Epithelial cell of prostate (primary cell): ENCODE measurements around the gene DCHS2.

Source experiments
- DNase-seq: peaks from one replicate; pipeline ENCODE4 v3.0.0-alpha.2; 2011; ENCODE audit warnings: low read depth, low spot score
- H3K27ac ChIP-seq: fragments of 450-650 bp; 2 replicates; pipeline ENCODE4 v1.5.1; 2017; ENCODE audit warnings: mild to moderate bottlenecking

The DCHS2 gene, protein sequence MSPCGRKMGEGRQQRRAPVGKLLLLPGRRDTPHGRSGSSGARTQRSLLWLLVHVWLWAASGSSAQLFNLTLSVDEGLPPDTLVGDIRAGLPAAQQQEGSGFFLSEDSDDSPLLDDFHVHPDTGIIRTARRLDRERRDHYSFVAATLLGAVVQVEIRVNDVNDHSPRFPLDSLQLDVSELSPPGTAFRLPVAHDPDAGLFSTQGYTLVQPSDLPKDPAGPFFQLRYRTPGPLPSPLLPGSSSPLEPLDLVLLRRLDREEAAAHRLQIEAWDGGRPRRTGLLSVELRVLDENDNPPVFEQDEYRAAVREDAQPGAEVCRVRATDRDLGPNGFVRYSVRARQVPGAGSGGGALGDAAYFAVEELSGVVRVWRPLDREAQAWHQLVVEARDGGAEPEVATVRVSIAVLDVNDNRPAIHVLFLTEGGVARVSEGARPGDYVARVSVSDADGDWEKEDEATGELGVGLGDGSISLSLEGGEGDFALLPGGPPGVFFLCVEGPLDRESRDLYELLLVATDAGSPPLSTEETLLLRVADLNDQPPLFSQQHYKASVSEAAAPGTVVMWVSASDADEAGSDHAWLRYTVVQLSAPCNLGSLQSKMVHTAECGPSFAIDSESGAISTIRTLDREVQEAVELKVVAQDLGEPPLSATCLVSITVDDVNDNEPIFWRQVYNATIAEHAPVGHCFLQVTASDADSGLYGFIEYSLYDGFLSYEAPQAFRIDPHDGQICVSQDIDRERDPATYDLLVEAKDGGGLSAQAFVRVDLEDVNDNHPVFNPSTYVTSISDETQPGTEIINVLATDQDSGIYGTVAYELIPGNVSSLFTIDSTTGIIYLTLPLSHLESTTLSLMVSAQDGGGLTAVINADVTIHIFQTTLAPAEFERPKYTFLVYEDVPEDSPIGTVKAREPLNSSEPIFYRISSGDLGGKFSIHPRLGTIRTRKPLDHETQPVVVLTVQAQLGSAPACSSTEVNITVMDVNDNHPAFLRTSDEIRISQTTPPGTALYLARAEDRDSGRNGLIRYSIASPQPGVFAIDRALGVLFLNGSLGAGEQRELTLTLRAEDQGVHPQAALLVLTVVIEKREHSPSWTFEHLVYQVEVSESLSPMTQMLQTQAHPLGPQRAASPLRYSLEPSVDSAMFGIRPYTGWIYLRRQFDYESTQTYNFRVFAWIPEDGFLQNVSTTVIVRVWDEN (N-terminal part only)

DNA sequence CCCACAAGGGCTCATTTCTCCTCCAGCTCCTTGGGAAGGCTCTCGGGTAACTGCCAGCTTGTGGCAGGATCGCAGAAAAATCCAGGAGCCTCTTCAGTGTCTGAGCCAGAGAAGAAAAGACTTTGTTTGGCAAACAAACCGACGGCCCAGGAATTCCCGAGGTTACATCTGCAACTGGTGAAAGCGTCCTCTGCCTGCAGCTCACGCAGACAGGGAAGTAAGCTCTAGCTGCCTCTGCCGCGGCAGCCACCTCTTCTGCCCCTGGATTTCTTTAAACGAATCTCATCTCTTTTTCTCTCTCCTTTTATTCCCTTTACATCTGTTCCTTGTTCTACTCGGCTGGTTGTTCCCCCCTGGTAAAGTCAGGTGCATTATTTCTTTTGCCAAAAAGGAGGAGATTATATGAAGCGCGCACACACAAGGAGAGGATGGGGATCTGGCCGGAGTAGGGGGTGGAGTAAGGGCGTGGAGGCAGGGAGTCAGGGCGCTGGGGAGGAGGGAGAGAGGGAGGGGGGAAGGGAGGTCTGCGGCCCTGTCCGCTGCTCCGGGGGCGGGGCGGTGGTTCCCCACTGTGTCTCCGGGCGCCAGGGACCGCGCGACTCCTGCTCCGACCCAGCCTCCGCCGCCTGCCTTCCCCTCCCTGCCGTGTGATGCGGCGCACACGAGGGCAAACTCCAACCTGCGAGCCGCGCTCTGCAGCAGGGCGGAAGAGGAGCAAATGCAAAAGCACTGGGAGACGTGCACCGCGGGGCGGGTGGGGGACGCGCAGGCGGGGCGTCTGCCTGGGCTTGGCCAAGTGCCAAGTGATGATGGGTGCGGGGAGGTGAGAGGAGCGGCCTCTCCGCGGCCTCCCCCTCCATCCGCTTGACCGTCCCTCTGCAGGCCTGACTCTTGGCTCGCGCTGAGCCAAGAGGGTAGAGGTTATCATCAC, at the start of gene DCHS2:
Gene DCHS2 (minus strand): TSS at position 459 of the 931 bp plus-strand sequence. CDS start 444 bp downstream, at position 15.
- no peak for DNase-seq
- H3K27ac ChIP-seq: no peak within 1 kb of the TSS

DNA sequence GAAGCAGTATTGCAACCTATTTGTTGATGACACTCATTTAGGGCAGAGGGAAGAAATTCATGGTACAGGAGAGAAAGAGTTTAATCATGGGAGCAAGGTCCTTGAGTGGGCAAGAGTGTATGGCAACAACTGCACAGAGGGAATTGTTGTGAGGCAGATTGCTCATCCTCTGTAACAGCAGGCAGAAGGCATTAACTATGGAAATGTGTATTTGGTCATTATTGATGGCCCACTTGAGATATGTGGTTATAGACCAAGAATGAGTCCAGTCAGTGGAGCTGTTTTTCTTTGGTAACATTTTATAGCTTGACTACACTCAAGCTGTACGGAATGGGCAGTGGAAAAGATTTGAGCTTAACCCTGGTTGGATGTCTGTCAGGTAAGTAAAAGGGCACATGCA, 42.7 kb upstream of the DCHS2 start:
- no peak overlapping the region for H3K27ac ChIP-seq
- no peak for DNase-seq

GRCh38 chr4:154529728-154530519, 38.3 kb upstream of the DCHS2 start:
- peak; percentile 94 for DNase-seq
- H3K27ac ChIP-seq: peak overlapping the region; percentile 66

GRCh38 chr4:154528869-154529268, 37.3 kb upstream of the DCHS2 start:
- H3K27ac ChIP-seq: peak overlapping the region; percentile 66
- DNase-seq: peak; percentile 65

DNA sequence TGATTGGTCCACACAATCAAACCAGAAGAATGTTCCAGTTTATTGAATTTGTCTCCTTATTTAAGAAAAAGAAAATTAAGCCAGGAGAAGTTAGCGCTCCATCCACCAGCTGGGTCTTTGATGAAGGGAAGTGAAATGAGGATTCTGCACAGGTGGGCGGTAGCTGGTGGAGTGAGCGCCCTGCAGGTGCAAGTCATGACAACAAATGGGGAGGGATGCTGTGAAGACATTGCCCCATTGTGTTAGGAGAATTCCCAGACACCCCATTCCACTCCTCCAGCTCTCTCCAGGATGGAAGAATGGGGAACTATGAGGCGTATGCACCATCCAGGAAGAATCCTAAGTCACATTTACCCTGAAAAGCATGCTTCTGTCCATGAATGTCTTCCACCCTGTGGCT, 35.7 kb upstream of the DCHS2 start:
- H3K27ac ChIP-seq: no peak overlapping the region
- DNase-seq: no peak

DNA sequence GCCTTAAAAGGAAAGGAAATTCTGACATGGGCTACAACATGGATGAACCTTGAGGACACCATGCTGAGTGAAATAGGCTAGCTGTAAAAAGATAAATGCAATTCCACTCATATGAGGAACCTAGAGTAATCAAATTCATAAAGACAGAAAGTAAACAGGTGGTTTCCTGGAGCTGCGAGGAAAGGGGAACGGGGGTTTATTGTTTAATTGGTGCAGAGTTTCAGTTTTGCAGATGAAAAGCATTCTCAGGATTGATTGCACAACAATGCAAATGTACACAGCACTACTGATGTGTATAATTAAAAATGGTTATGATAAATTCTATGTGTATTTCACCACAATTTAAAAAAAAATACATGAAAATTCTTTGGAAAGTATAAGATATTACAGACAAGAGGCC, 34.6 kb upstream of the DCHS2 start:
- DNase-seq: no peak
- H3K27ac ChIP-seq: no peak overlapping the region

DNA sequence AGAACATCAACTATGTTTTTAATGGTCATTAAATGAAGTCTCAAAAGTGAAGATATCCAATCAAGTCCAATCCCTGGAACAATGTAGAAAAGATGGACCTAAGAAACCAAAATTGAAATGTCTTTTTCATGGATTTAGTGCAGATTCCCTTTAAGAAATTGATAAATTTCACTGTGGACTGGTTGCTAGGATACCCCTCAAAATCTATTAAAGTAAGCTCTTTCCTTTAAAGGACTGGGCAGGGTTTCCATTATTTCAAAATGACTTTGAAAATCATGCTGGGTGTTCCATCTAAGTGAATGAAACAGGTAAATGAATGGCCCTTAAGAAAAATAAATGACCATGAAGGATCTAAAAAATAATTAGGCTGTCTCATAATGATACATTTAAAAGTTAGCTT, 30.0 kb upstream of the DCHS2 start:
- no peak for DNase-seq
- no peak overlapping the region for H3K27ac ChIP-seq

DNA sequence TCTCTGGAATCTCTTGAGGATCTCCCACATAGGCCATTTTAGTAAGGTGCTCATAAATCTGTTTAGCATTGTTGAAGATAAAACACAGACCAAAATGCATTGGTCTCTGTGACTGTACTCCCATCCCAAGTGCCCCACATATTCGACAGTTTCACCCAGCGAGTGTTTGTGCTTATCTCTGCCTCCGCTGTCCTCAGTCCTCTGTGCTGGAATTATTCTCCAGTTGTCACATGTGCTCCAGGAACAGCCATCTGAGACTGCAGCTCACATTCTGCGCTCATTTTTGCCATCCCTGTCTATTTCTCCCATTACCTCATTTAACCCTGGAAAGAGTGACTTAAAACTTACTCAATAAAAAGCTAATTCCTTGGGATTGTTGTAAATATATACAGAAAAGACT, 27.6 kb upstream of the DCHS2 start:
- H3K27ac ChIP-seq: no peak overlapping the region
- DNase-seq: no peak

DNA sequence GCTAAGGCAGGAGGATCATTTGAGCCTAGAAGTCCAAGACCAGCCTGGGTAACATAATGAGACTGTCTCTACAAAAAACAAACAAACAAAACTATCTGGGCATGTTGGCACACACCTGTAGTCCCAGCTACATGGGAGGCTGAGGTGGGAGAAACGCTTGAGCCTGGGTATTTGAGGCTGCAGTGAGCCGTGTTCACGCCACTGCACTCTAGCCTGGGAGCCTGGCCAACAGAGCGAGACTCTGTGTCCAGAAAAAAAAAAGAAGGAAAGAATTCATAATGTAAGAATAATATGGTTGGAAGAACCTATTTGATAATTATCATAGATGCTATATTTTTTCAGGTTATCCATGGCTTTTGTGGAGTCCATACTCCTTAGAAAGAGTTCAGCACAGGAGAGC, 26.0 kb upstream of the DCHS2 start:
- DNase-seq: no peak
- H3K27ac ChIP-seq: no peak overlapping the region

GRCh38 chr4:154516318-154517029, 24.9 kb upstream of the DCHS2 start:
- no peak for DNase-seq
- H3K27ac ChIP-seq: no peak overlapping the region

GRCh38 chr4:154511981-154512380, 20.4 kb upstream of the DCHS2 start:
- DNase-seq: no peak
- no peak overlapping the region for H3K27ac ChIP-seq

DNA sequence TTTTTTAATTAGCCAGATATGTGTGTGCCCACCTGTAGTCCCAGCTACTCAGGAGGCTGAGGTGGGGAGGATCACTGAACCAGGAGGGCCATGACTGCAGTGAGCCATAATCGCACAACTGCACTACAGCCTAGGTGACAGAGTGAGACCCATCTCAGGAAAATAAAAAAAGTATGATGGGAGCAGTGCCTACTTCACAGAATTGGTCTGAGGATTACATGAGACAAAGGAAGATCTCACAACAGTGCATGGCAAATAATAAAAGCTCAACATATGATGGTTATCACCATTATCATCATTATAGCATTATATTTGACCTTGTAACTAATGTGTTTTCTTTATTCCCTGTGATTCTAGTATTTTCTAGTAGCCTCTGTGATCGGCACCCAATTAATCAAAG, 19.9 kb upstream of the DCHS2 start:
- no peak overlapping the region for H3K27ac ChIP-seq
- no peak for DNase-seq

DNA sequence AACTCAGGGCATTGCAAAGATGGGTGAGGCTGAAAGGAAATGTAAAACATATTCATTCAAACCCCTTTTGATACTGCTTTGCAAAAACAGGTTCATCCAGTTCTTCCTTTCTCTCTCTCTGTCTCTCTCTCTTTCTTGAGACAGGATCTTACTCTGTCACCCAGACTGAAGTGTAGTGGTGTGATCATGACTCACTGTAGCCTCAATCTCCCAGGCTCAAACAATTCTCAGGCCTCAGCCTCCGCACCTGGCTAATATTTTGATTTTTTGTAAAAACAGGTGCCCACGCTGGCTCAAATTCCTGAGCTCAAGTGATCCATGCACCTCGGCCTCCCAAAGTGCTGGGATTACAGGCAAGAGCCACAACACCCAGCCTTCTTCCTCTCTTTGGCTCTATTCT, 15.6 kb upstream of the DCHS2 start:
- peak overlapping the region; percentile 92 for H3K27ac ChIP-seq
- peak; percentile 94 for DNase-seq

- peak overlapping the region; percentile 92 for H3K27ac ChIP-seq
- no peak for DNase-seq
Observed at GRCh38 chr4:154506253-154506652, 14.7 kb upstream of the DCHS2 start.

DNA sequence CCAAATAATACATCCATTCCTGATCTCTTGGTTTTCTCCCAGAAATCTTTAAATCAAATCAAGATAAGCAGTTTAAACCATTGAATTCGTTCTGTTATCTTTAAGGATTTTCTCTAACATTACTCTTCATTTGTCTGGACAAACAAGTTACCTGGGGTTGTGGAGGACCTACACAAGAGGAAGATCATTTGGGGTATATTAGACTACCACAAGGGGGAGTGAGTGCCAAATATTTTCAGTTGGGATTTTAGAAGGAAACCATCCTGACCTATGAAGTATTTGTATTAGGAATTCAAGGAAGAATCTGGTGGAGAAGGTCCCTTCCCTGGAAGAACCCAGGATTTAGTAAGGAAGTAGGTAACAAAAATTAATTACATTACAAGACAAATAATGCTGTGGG, 12.0 kb upstream of the DCHS2 start:
- DNase-seq: no peak
- H3K27ac ChIP-seq: no peak overlapping the region

GRCh38 chr4:154502111-154502510, 10.5 kb upstream of the DCHS2 start:
- no peak overlapping the region for H3K27ac ChIP-seq
- DNase-seq: no peak

GRCh38 chr4:154497889-154498288, 6.3 kb upstream of the DCHS2 start:
- DNase-seq: no peak
- H3K27ac ChIP-seq: no peak overlapping the region

DNA sequence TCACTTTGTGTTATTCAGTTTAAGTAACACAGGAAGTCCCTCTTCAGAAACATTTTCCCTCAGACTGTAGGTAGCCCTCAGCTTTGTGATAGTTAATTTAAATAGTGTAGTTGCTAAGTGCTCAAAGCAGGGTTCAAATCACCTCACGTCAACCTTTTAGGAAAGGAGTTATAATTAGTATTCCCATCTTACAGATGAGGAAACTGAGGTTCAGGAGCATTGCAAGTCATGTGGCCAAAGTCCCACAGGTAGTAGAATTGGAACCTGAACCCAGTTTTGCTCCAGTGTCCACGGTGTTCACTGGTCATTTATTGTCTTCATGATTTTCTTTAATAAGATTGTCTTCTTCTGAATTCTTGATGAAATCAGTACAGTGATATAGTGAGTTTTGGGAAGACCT, 4.3 kb upstream of the DCHS2 start:
- H3K27ac ChIP-seq: no peak overlapping the region
- no peak for DNase-seq
